K562 (cell line): ENCODE measurements around the gene CSRNP2. TPM values are rescaled to one million over a fixed set of nuclear protein-coding genes. Genes with fewer than 3 reads are reported as not detected.

Experiments
- ATAC-seq: fragments of 200-7000 bp; cut with Tn5 transposase; 3 replicates; pipeline ENCODE4 v1.9.1; 2020; ENCODE audit warnings: moderate library complexity
- BruUV-seq: library from RNA; stranded (reverse); fragments of 400-500 nt; replicated peaks from 2 replicates; lab custom pipeline; 2021; lab: Mats Ljungman, UMichigan
- CTCF ChIA-PET: fragments of 300-600 bp; formaldehyde crosslinking; extraction: SDS; loops from one replicate; lab custom pipeline; 2021; ENCODE audit warnings: low intra/inter-chr PET ratio; lab: Yijun Ruan, JAX
- POLR2A ChIA-PET: fragments of 300-600, 350-650 bp; sonication (Branson Sonifier 250); formaldehyde crosslinking; extraction: SDS; loops from one replicate; lab custom pipeline; 2021; ENCODE audit warnings: antibody characterized with exemption, inconsistent platforms; lab: Yijun Ruan, JAX
- DNase-seq, 4 experiments: peaks; one replicate each; pipeline versions ENCODE4 v3.0.0 to v3.0.0-alpha.2; 2011 to 2018; ENCODE audit warnings: low spot score in 3 of 4, mixed read lengths in 3 of 4; ENCODE audit errors: extremely low read depth in 1 of 4
- FAIRE-seq: peaks from 2 replicates; lab custom pipeline; 2011; peaks lifted over from hg19 to GRCh38; lab: Jason Lieb, UNC
- H2AFZ ChIP-seq: 2 replicates; pipeline ENCODE4 v1.6.0; 2011; ENCODE audit warnings: low read depth, low read length, control low read depth, inconsistent platforms
- H3K27ac ChIP-seq: fragments of 200-600 bp; 3 replicates; pipeline ENCODE4 v1.8.0; 2011; ENCODE audit warnings: low read depth, mild to moderate bottlenecking, control low read depth, inconsistent platforms, low read length, moderate library complexity, mixed read lengths; ENCODE audit errors: extremely low read depth
- H3K27me3 ChIP-seq, 2 experiments: fragments of 300-600 bp in 1 of 2; 2 replicates in 1 of 2; 3 replicates in 1 of 2; pipeline versions ENCODE4 v1.6.0 to v1.8.0; 2011; ENCODE audit warnings: inconsistent platforms in 2 of 2, low read length in 2 of 2, mild to moderate bottlenecking in 1 of 2, mixed read lengths in 1 of 2, moderate library complexity in 1 of 2; ENCODE audit not compliant: control insufficient read depth in 2 of 2, insufficient read depth in 2 of 2
- H3K36me3 ChIP-seq: fragments of 300-600 bp; 3 replicates; pipeline ENCODE4 v1.8.0; 2011; ENCODE audit warnings: mild to moderate bottlenecking, low read length, inconsistent platforms; ENCODE audit not compliant: control insufficient read depth, insufficient read depth
- H3K4me1 ChIP-seq, 2 experiments: fragments of 200-600 bp in 1 of 2; replicated peaks in 1 of 2; 2 replicates in 1 of 2; 3 replicates in 1 of 2; pipeline versions ENCODE4 v1.5.1 to v1.8.0; 2011; ENCODE audit warnings: inconsistent platforms in 2 of 2, low read length in 2 of 2, mild to moderate bottlenecking in 1 of 2, mixed read lengths in 1 of 2, moderate library complexity in 1 of 2; ENCODE audit not compliant: control insufficient read depth in 2 of 2, insufficient read depth in 2 of 2
- H3K4me2 ChIP-seq: 2 replicates; pipeline ENCODE4 v1.6.1; 2011; ENCODE audit warnings: low read length, control low read depth, inconsistent platforms, mixed read lengths; ENCODE audit not compliant: insufficient read depth
- H3K4me3 ChIP-seq: fragments of 200-600 bp; sonication (generic), shearing (Covaris generic); 2 replicates; pipeline ENCODE4 v1.5.1; 2016; ENCODE audit warnings: control low read depth, inconsistent platforms
- H3K79me2 ChIP-seq: fragments of 200-600 bp; 3 replicates; pipeline ENCODE4 v1.8.0; 2011; ENCODE audit warnings: low read length, inconsistent platforms; ENCODE audit not compliant: control insufficient read depth, insufficient read depth
- H3K9ac ChIP-seq, 2 experiments: 2 replicates each; pipeline versions ENCODE4 v1.6.0 to v1.6.1; 2011; ENCODE audit warnings: low read depth in 2 of 2, low read length in 2 of 2, control low read depth in 1 of 2, inconsistent platforms in 1 of 2, mild to moderate bottlenecking in 1 of 2, mixed read lengths in 1 of 2; ENCODE audit not compliant: insufficient read depth in 1 of 2
- H3K9me1 ChIP-seq: one replicate; pipeline ENCODE4 v1.6.0; 2011; ENCODE audit warnings: inconsistent platforms, mild to moderate bottlenecking, low read length, moderate library complexity; ENCODE audit not compliant: control insufficient read depth, insufficient read depth
- H3K9me3 ChIP-seq: replicated peaks from 2 replicates; pipeline ENCODE4 v1.5.1; 2011; ENCODE audit warnings: low read depth, low read length, inconsistent platforms; ENCODE audit not compliant: control insufficient read depth, insufficient read depth
- H4K20me1 ChIP-seq: replicated peaks from 2 replicates; pipeline ENCODE4 v1.6.1; 2011; ENCODE audit warnings: low read length, inconsistent platforms, mixed read lengths; ENCODE audit not compliant: control insufficient read depth, insufficient read depth
- DEAF1 ChIP-seq: fragments of 450-650 bp; formaldehyde crosslinking; IDR thresholded peaks from 2 replicates; pipeline ENCODE4 v1.4.0; 2020; ENCODE audit warnings: mild to moderate bottlenecking, moderate library complexity
- HMBOX1 ChIP-seq: sonication (generic); IDR thresholded peaks from 2 replicates; pipeline ENCODE4 v1.6.1; 2016
- PKNOX1 ChIP-seq: fragments of 450-650 bp; IDR thresholded peaks from 2 replicates; pipeline ENCODE4 v1.6.1; 2016
- WGBS: fragments of 100-300 bp; shearing (Covaris generic); methylation state at CpG from one replicate; pipeline ENCODE4 v1.1.6; 2016; ENCODE audit warnings: low coverage, mixed read lengths; ENCODE audit not compliant: insufficient coverage; ENCODE audit errors: missing lambda C conversion rate; 5-methylcytosine and 5-hydroxymethylcytosine counted together
- in situ Hi-C: fragments of 300-500 bp; cut with MboI; formaldehyde crosslinking; loops from 4 replicates; pipeline ENCODE4 v1.15.0; 2018; ENCODE audit warnings: inconsistent platforms, mixed read lengths
- intact Hi-C: fragments of 100-400 bp; cut with micrococcal nuclease; formaldehyde crosslinking; loops from 2 replicates; pipeline ENCODE4 v1.14.2; 2022
- polyA plus RNA-seq, 8 experiments: library from polyadenylated mRNA; depleted of rRNA in 4 of 8; stranded (reverse) in 5 of 8; unstranded in 3 of 8; fragments of >200 nt; fragmentation: Nextera tagmentation in 2 of 8; fragmentation: Illumina TruSeq in 1 of 8; extraction: Ambion mirVana in 2 of 8; extraction: Trizol in 1 of 8; gene quantifications; 2 replicates each; pipeline versions ENCODE4 v1.2.1 to v1.2.3, GENCODE V29; 2011 to 2014; ENCODE audit warnings: inconsistent platforms in 1 of 8, missing spikeins in 1 of 8
- small RNA-seq: library from RNA; depleted of rRNA; stranded (forward); fragments of <200 nt; gene quantifications from one replicate; pipeline ENCODE3, GENCODE V24; 2014
- total RNA-seq, 7 experiments: library from RNA; depleted of rRNA in 6 of 7; stranded (reverse); fragments of >200 nt in 6 of 7; fragmentation: Illumina TruSeq in 2 of 7; extraction: Trizol in 2 of 7; gene quantifications; 2 replicates each; pipeline versions ENCODE4 v1.2.1 to v1.2.3, GENCODE V29; 2011 to 2021; ENCODE audit warnings: low replicate concordance in 1 of 7

Gene CSRNP2
- total and polyA plus RNA-seq, 9 of the 15 experiments (the other 6 are each of a cell fraction or from before 2014, with no cell fraction given), result 1.6 to 13.9 (median 5.9) TPM

- 44% methylated on average over 4 of the region's 4 CpGs for WGBS
- Histone ChIP-seq H4K20me1 (no peaks in the 10 kb centered on the region), H3K4me2 (no peak overlapping the region), H3K4me1 (peaks cover 6 to 13% of the 10 kb centered on the region in 2 experiments; a peak in 4 of 5 replicates), H3K9me3 (no peaks in the 10 kb centered on the region), H3K79me2 (peaks cover 71% of the 10 kb centered on the region), H3K9ac (no peak overlapping the region), H3K9me1 (no peaks in the 10 kb centered on the region), H3K4me3 (no peak overlapping the region), H3K27ac (no peak overlapping the region), H2AFZ (no peak overlapping the region), H3K36me3 (peaks cover 21% of the 10 kb centered on the region), H3K27me3 (no peaks in the 10 kb centered on the region)
- peak; percentile 33; the same call in 1 of the 2 replicates for TF ChIP-seq HMBOX1
- TF ChIP-seq DEAF1 (CRISPR knock-in tag), result no peak
- peak; percentile 34; the same call in 1 of the 2 replicates for TF ChIP-seq PKNOX1
- DNase-seq, result peak in 1 of 4 experiments; percentile 23
- no TSS peak for BruUV-seq
- ChIA-PET CTCF (no interaction called here), POLR2A (interaction anchor here (2.2 kb wide), 1 partner anchor 10 kb away, joined by 11 read pairs; no protein-coding TSS in a partner anchor)
- ATAC-seq, result peak; percentile 76
- intact Hi-C loops (no loop called here), in situ Hi-C loops (no loop called here)
- no peak for FAIRE-seq
Measured at GRCh38 chr12:51011955-51012354, 71.4 kb downstream of the CSRNP2 start.

Small RNA genes within 50 kb of the gene (small RNA-seq; reads per million reads assigned to genes)
- gene RNU6-1273P, result not detected
- gene RNU6-87P, result not detected

Other genes with a start within 250 kb of the CSRNP2 start
Only the 7 nearest of the 9 such genes appear.
- not detected in 2 replicates for gene HIGD1C, start 131.1 kb downstream of the CSRNP2 start, total RNA-seq (2014; rRNA removed)
- not detected in 2 replicates for gene HIGD1C, start 131.1 kb downstream of the CSRNP2 start, total RNA-seq (2014; rRNA removed; fragmentation: Illumina TruSeq; extraction: Trizol)
- not detected in 2 replicates for gene HIGD1C, start 131.1 kb downstream of the CSRNP2 start, total RNA-seq (2015; rRNA removed; fragmentation: Illumina TruSeq; extraction: Trizol)
- gene HIGD1C, start 131.1 kb downstream of the CSRNP2 start, total RNA-seq (2021), result not detected in 2 replicates
- gene HIGD1C, start 131.1 kb downstream of the CSRNP2 start, polyA plus RNA-seq (2011; rRNA removed), result not detected in 2 replicates
- gene HIGD1C, start 131.1 kb downstream of the CSRNP2 start, polyA plus RNA-seq (2014; fragmentation: Illumina TruSeq; extraction: Trizol), result not detected in 2 replicates
- not detected for gene HIGD1C, start 131.1 kb downstream of the CSRNP2 start, polyA plus RNA-seq (2014; fragmentation: Nextera tagmentation; extraction: Ambion mirVana)
- gene HIGD1C, start 131.1 kb downstream of the CSRNP2 start, polyA plus RNA-seq (2014; rRNA removed), result not detected in 2 replicates
- gene SLC11A2, start 57.2 kb downstream of the CSRNP2 start, total RNA-seq (2014; rRNA removed), result 26.1 and 29.7 TPM in 2 replicates
- gene SLC11A2, start 57.2 kb downstream of the CSRNP2 start, total RNA-seq (2014; rRNA removed; fragmentation: Illumina TruSeq; extraction: Trizol), result 37.8 and 39.3 TPM in 2 replicates
- 30.3 and 32.9 TPM in 2 replicates for gene SLC11A2, start 57.2 kb downstream of the CSRNP2 start, total RNA-seq (2015; rRNA removed; fragmentation: Illumina TruSeq; extraction: Trizol)
- gene SLC11A2, start 57.2 kb downstream of the CSRNP2 start, total RNA-seq (2021), result 36.8 and 38.8 TPM in 2 replicates
- 54.0 and 65.8 TPM in 2 replicates for gene SLC11A2, start 57.2 kb downstream of the CSRNP2 start, polyA plus RNA-seq (2011; rRNA removed)
- 30.1 and 36.3 TPM in 2 replicates for gene SLC11A2, start 57.2 kb downstream of the CSRNP2 start, polyA plus RNA-seq (2014; fragmentation: Illumina TruSeq; extraction: Trizol)
- 10 to 100 TPM; 21.1 to 27.6 TPM for gene SLC11A2, start 57.2 kb downstream of the CSRNP2 start, polyA plus RNA-seq (2014; fragmentation: Nextera tagmentation; extraction: Ambion mirVana)
- gene SLC11A2, start 57.2 kb downstream of the CSRNP2 start, polyA plus RNA-seq (2014; rRNA removed), result 31.7 and 39.3 TPM in 2 replicates
- 65.1 and 69.0 TPM in 2 replicates for gene LETMD1, start 35.3 kb downstream of the CSRNP2 start, total RNA-seq (2014; rRNA removed)
- 82.9 and 96.9 TPM in 2 replicates for gene LETMD1, start 35.3 kb downstream of the CSRNP2 start, total RNA-seq (2014; rRNA removed; fragmentation: Illumina TruSeq; extraction: Trizol)
- 71.3 and 74.0 TPM in 2 replicates for gene LETMD1, start 35.3 kb downstream of the CSRNP2 start, total RNA-seq (2015; rRNA removed; fragmentation: Illumina TruSeq; extraction: Trizol)
- 70.1 and 71.2 TPM in 2 replicates for gene LETMD1, start 35.3 kb downstream of the CSRNP2 start, total RNA-seq (2021)
- 163 and 214 TPM in 2 replicates for gene LETMD1, start 35.3 kb downstream of the CSRNP2 start, polyA plus RNA-seq (2011; rRNA removed)
- gene LETMD1, start 35.3 kb downstream of the CSRNP2 start, polyA plus RNA-seq (2014; fragmentation: Illumina TruSeq; extraction: Trizol), result 113 and 121 TPM in 2 replicates
- gene LETMD1, start 35.3 kb downstream of the CSRNP2 start, polyA plus RNA-seq (2014; fragmentation: Nextera tagmentation; extraction: Ambion mirVana), result 10 to 100 TPM; 58.7 to 75.4 TPM
- gene LETMD1, start 35.3 kb downstream of the CSRNP2 start, polyA plus RNA-seq (2014; rRNA removed), result 106 and 112 TPM in 2 replicates
- 17.2 and 18.1 TPM in 2 replicates for gene TFCP2, start 89.5 kb upstream of the CSRNP2 start, total RNA-seq (2014; rRNA removed)
- 17.4 and 21.1 TPM in 2 replicates for gene TFCP2, start 89.5 kb upstream of the CSRNP2 start, total RNA-seq (2014; rRNA removed; fragmentation: Illumina TruSeq; extraction: Trizol)
- gene TFCP2, start 89.5 kb upstream of the CSRNP2 start, total RNA-seq (2015; rRNA removed; fragmentation: Illumina TruSeq; extraction: Trizol), result 17.2 and 19.3 TPM in 2 replicates
- 26.9 and 29.0 TPM in 2 replicates for gene TFCP2, start 89.5 kb upstream of the CSRNP2 start, total RNA-seq (2021)
- 25.4 and 34.4 TPM in 2 replicates for gene TFCP2, start 89.5 kb upstream of the CSRNP2 start, polyA plus RNA-seq (2011; rRNA removed)
- gene TFCP2, start 89.5 kb upstream of the CSRNP2 start, polyA plus RNA-seq (2014; fragmentation: Illumina TruSeq; extraction: Trizol), result 35.2 and 38.9 TPM in 2 replicates
- 10 to 100 TPM in 1 of 2 experiments, 1 to 10 TPM in 1; 8.0 to 17.8 TPM for gene TFCP2, start 89.5 kb upstream of the CSRNP2 start, polyA plus RNA-seq (2014; fragmentation: Nextera tagmentation; extraction: Ambion mirVana)
- gene TFCP2, start 89.5 kb upstream of the CSRNP2 start, polyA plus RNA-seq (2014; rRNA removed), result 24.2 and 27.5 TPM in 2 replicates
- 0.36 and 1.3 TPM in 2 replicates for gene POU6F1, start 134.5 kb upstream of the CSRNP2 start, total RNA-seq (2014; rRNA removed)
- 1.4 and 2.0 TPM in 2 replicates for gene POU6F1, start 134.5 kb upstream of the CSRNP2 start, total RNA-seq (2014; rRNA removed; fragmentation: Illumina TruSeq; extraction: Trizol)
- gene POU6F1, start 134.5 kb upstream of the CSRNP2 start, total RNA-seq (2015; rRNA removed; fragmentation: Illumina TruSeq; extraction: Trizol), result 0.98 and 1.1 TPM in 2 replicates
- 3.3 and 4.0 TPM in 2 replicates for gene POU6F1, start 134.5 kb upstream of the CSRNP2 start, total RNA-seq (2021)
- 3.0 and 3.4 TPM in 2 replicates for gene POU6F1, start 134.5 kb upstream of the CSRNP2 start, polyA plus RNA-seq (2011; rRNA removed)
- 1.1 and 1.4 TPM in 2 replicates for gene POU6F1, start 134.5 kb upstream of the CSRNP2 start, polyA plus RNA-seq (2014; fragmentation: Illumina TruSeq; extraction: Trizol)
- gene POU6F1, start 134.5 kb upstream of the CSRNP2 start, polyA plus RNA-seq (2014; fragmentation: Nextera tagmentation; extraction: Ambion mirVana), result under 1 TPM; 0.14 to 0.25 TPM
- 0.78 and 1.4 TPM in 2 replicates for gene POU6F1, start 134.5 kb upstream of the CSRNP2 start, polyA plus RNA-seq (2014; rRNA removed)
- 111 and 116 TPM in 2 replicates for gene DAZAP2, start 155.2 kb upstream of the CSRNP2 start, total RNA-seq (2014; rRNA removed)
- 144 and 149 TPM in 2 replicates for gene DAZAP2, start 155.2 kb upstream of the CSRNP2 start, total RNA-seq (2014; rRNA removed; fragmentation: Illumina TruSeq; extraction: Trizol)
- gene DAZAP2, start 155.2 kb upstream of the CSRNP2 start, total RNA-seq (2015; rRNA removed; fragmentation: Illumina TruSeq; extraction: Trizol), result 194 and 195 TPM in 2 replicates
- gene DAZAP2, start 155.2 kb upstream of the CSRNP2 start, total RNA-seq (2021), result 129 and 132 TPM in 2 replicates
- gene DAZAP2, start 155.2 kb upstream of the CSRNP2 start, polyA plus RNA-seq (2011; rRNA removed), result 329 and 342 TPM in 2 replicates
- gene DAZAP2, start 155.2 kb upstream of the CSRNP2 start, polyA plus RNA-seq (2014; fragmentation: Illumina TruSeq; extraction: Trizol), result 276 and 289 TPM in 2 replicates
- gene DAZAP2, start 155.2 kb upstream of the CSRNP2 start, polyA plus RNA-seq (2014; fragmentation: Nextera tagmentation; extraction: Ambion mirVana), result 100 to 1,000 TPM; 364 to 668 TPM
- gene DAZAP2, start 155.2 kb upstream of the CSRNP2 start, polyA plus RNA-seq (2014; rRNA removed), result 227 and 282 TPM in 2 replicates
- gene SMAGP, start 186.8 kb upstream of the CSRNP2 start, total RNA-seq (2014; rRNA removed), result 23.1 and 26.4 TPM in 2 replicates
- 26.5 and 31.6 TPM in 2 replicates for gene SMAGP, start 186.8 kb upstream of the CSRNP2 start, total RNA-seq (2014; rRNA removed; fragmentation: Illumina TruSeq; extraction: Trizol)
- 24.9 and 25.3 TPM in 2 replicates for gene SMAGP, start 186.8 kb upstream of the CSRNP2 start, total RNA-seq (2015; rRNA removed; fragmentation: Illumina TruSeq; extraction: Trizol)
- gene SMAGP, start 186.8 kb upstream of the CSRNP2 start, total RNA-seq (2021), result 29.7 and 35.9 TPM in 2 replicates
- 52.2 and 62.3 TPM in 2 replicates for gene SMAGP, start 186.8 kb upstream of the CSRNP2 start, polyA plus RNA-seq (2011; rRNA removed)
- 45.9 and 53.9 TPM in 2 replicates for gene SMAGP, start 186.8 kb upstream of the CSRNP2 start, polyA plus RNA-seq (2014; fragmentation: Illumina TruSeq; extraction: Trizol)
- gene SMAGP, start 186.8 kb upstream of the CSRNP2 start, polyA plus RNA-seq (2014; fragmentation: Nextera tagmentation; extraction: Ambion mirVana), result 10 to 100 TPM; 26.0 to 29.9 TPM
- 33.6 and 35.3 TPM in 2 replicates for gene SMAGP, start 186.8 kb upstream of the CSRNP2 start, polyA plus RNA-seq (2014; rRNA removed)